Activated gamma-delta T cell treated with Interleukin-2 at 50 U/mL for 16 hours (primary cell): Measurements from ENCODE around the gene SPOP.
"Not testable (repeated sequence)": the region's sequence is repeated elsewhere in the genome, so short reads cannot be mapped to it uniquely, and the experiment has no call there.

Experiments used
- DNase-seq: peaks from one replicate; pipeline ENCODE4 v3.0.0-alpha.2; 2020

The SPOP gene

GRCh38 chr17:49570540-49571242, 107.2 kb downstream of the SPOP start:
- no peak for DNase-seq

- DNase-seq, result not testable (repeated sequence)
Measured at GRCh38 chr17:49568695-49569047, 109.2 kb downstream of the SPOP start.

GRCh38 chr17:49567871-49568694, 109.8 kb downstream of the SPOP start:
- DNase-seq, result peak; percentile 84

GRCh38 chr17:49567104-49567521, 110.8 kb downstream of the SPOP start:
- no peak for DNase-seq

- DNase-seq, result no peak
Measured at GRCh38 chr17:49566668-49567071, 111.2 kb downstream of the SPOP start.

GRCh38 chr17:49565948-49566491, 111.9 kb downstream of the SPOP start:
- no peak for DNase-seq

GRCh38 chr17:49564638-49565037, 113.3 kb downstream of the SPOP start:
- DNase-seq, result no peak

GRCh38 chr17:49557312-49558024, 120.4 kb downstream of the SPOP start:
- DNase-seq, result no peak

- peak; percentile 81 for DNase-seq
Measured at GRCh38 chr17:49556223-49556943, 121.5 kb downstream of the SPOP start.

GRCh38 chr17:49555495-49556222, 122.2 kb downstream of the SPOP start:
- no peak for DNase-seq

GRCh38 chr17:49554694-49555494, 123.0 kb downstream of the SPOP start:
- no peak for DNase-seq

- DNase-seq, result no peak
Measured at GRCh38 chr17:49553676-49554335, 124.1 kb downstream of the SPOP start.

GRCh38 chr17:49552070-49552751, 125.7 kb downstream of the SPOP start:
- DNase-seq, result no peak

GRCh38 chr17:49551221-49552069, 126.5 kb downstream of the SPOP start:
- no peak for DNase-seq

GRCh38 chr17:49550764-49551163, 127.1 kb downstream of the SPOP start:
- DNase-seq, result not testable (repeated sequence)

- no peak for DNase-seq
Measured at GRCh38 chr17:49549691-49550678, 127.9 kb downstream of the SPOP start.

GRCh38 chr17:49549311-49549605, 128.6 kb downstream of the SPOP start:
- no peak for DNase-seq
